Endodermal cell (in vitro differentiated cells): Measurements from ENCODE around the gene PRMT7. TPM values are rescaled to one million over a fixed set of nuclear protein-coding genes. Genes with fewer than 3 reads are reported as not detected.

Source experiments
- DNase-seq: peaks from one replicate; pipeline ENCODE4 v3.0.0-alpha.2; 2017
- H3K27ac ChIP-seq: 2 replicates; pipeline ENCODE4 v1.5.1; 2013; ENCODE audit warnings: mild to moderate bottlenecking, low read depth, low read length, moderate library complexity
- H3K27me3 ChIP-seq: 2 replicates; pipeline ENCODE4 v1.6.1; 2013; ENCODE audit warnings: mild to moderate bottlenecking, low read length, moderate library complexity; ENCODE audit not compliant: insufficient read depth, control insufficient read depth, poor library complexity, severe bottlenecking
- H3K36me3 ChIP-seq: 2 replicates; pipeline ENCODE4 v1.7.0; 2013; ENCODE audit warnings: mild to moderate bottlenecking, low read length, moderate library complexity; ENCODE audit not compliant: control insufficient read depth, insufficient read depth
- H3K4me1 ChIP-seq: one replicate; pipeline ENCODE4 v1.7.0; 2013; ENCODE audit warnings: low read length; ENCODE audit not compliant: control insufficient read depth, insufficient read depth
- H3K4me3 ChIP-seq: 2 replicates; pipeline ENCODE4 v1.5.1; 2013; ENCODE audit warnings: mild to moderate bottlenecking, low read length, moderate library complexity
- H3K9ac ChIP-seq: 2 replicates; pipeline ENCODE4 v1.6.1; 2013; ENCODE audit warnings: mild to moderate bottlenecking, low read length, moderate library complexity; ENCODE audit not compliant: poor library complexity, severe bottlenecking; ENCODE audit errors: extremely low read depth
- H3K9me3 ChIP-seq: 2 replicates; pipeline ENCODE4 v1.6.1; 2013; ENCODE audit warnings: mild to moderate bottlenecking, low read length, moderate library complexity; ENCODE audit not compliant: control insufficient read depth
- H3K27ac Mint-ChIP-seq: 2 replicates; pipeline ENCODE4 v1.8.0; 2020; ENCODE audit warnings: mixed read lengths
- H3K27me3 Mint-ChIP-seq: 2 replicates; pipeline ENCODE4 v1.8.0; 2021; ENCODE audit warnings: mild to moderate bottlenecking, mixed read lengths; ENCODE audit not compliant: insufficient read depth
- H3K36me3 Mint-ChIP-seq: 2 replicates; pipeline ENCODE4 v1.8.0; 2020; ENCODE audit warnings: low read depth, mixed read lengths
- H3K4me1 Mint-ChIP-seq: 2 replicates; pipeline ENCODE4 v1.8.0; 2020; ENCODE audit warnings: mixed read lengths
- H3K4me3 Mint-ChIP-seq: 2 replicates; pipeline ENCODE4 v1.8.0; 2020; ENCODE audit warnings: mild to moderate bottlenecking, moderate library complexity, mixed read lengths
- H3K9me3 Mint-ChIP-seq: 2 replicates; pipeline ENCODE4 v1.8.0; 2020; ENCODE audit warnings: mild to moderate bottlenecking, mixed read lengths
- WGBS, 2 experiments: methylation state at CpG; one replicate each; pipeline versions ENCODE4 v1.1.5 to v1.1.7; 2013; ENCODE audit warnings: missing lambda C conversion rate in 2 of 2, mixed read lengths in 1 of 2; ENCODE audit not compliant: insufficient coverage in 1 of 2, insufficient read length in 1 of 2; 5-methylcytosine and 5-hydroxymethylcytosine counted together
- total RNA-seq, 2 donors: library from RNA; stranded (reverse); fragmentation: NEBNext Ultra II Directional in 1 of 2; extraction: Animal tissue kit (Norgen Biotek cat#: 25700) in 1 of 2; gene quantifications; 2 replicates in 1 of 2; 3 replicates in 1 of 2; pipeline ENCODE4 v1.2.1, GENCODE V29; 2021
- TF ChIP-seq, protein P1 (sequence below): fragments of 200-600 bp; sonication (generic); conservative IDR thresholded peaks from 2 replicates; pipeline ENCODE4 v1.5.0; 2021; ENCODE audit warnings: antibody characterized with exemption, mild to moderate bottlenecking

The PRMT7 gene
- total RNA-seq, 2 donors from 2014 or later, result 63.9 to 68.5 TPM

DNA sequence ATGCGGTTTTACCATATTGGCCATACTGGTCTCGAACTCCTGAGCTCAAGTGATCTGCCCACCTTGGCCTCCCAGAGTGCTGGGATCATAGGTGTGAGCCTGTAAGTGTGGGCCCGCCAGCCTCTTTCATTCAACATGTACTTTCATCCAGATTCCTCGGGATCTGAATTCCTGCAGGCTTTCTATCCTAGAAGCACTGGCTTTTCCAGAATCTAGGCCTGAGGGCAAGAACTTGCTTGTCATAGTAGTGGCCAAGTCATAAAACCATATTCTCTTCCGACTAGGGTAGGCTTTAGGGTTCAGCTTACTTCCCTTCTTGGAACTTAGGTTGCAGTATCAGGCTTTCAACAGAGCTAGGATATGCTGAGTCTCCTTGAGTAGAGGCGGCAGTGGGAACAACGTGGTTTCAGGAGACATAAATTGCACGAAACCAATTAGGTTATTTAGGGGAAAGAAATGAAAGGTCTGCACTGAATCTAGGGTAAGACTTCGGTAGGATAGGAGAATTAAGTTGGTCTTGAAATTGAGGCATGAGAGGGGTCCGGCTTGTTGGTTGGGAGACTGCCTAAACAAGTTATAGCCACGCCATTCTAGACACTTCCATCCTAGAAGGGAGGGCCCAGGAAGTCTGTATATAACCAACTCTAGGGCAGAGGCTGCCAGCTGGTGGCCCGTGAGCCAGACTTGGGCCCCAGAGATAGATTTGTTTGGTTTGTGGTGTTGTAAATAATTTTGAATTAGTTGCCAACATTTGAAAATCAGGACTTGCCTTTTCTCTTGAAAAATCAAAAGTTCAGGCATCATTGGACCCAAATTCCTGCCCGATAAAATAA lies 30.9 kb upstream of the PRMT7 start:
- Mint-ChIP-seq H3K27ac (no peak overlapping the region), H3K4me3 (no peak overlapping the region), H3K4me1 (peaks cover 25% of the 10 kb centered on the region), H3K9me3 (peaks cover 1% of the 10 kb centered on the region), H3K27me3 (no peaks in the 10 kb centered on the region), H3K36me3 (peaks cover 34% of the 10 kb centered on the region)
- H3K9me3 ChIP-seq, result no peaks in the 10 kb centered on the region
- H3K27ac ChIP-seq, result no peak overlapping the region
- H3K4me3 ChIP-seq, result no peak overlapping the region
- 91 to 97% methylated on average over 11 to 13 of the region's 13 CpGs for WGBS, 2 experiments
- DNase-seq, result no peak
- peaks cover 66% of the 10 kb centered on the region for H3K36me3 ChIP-seq
- no peak overlapping the region for H3K9ac ChIP-seq
- TF ChIP-seq, protein P1, sequence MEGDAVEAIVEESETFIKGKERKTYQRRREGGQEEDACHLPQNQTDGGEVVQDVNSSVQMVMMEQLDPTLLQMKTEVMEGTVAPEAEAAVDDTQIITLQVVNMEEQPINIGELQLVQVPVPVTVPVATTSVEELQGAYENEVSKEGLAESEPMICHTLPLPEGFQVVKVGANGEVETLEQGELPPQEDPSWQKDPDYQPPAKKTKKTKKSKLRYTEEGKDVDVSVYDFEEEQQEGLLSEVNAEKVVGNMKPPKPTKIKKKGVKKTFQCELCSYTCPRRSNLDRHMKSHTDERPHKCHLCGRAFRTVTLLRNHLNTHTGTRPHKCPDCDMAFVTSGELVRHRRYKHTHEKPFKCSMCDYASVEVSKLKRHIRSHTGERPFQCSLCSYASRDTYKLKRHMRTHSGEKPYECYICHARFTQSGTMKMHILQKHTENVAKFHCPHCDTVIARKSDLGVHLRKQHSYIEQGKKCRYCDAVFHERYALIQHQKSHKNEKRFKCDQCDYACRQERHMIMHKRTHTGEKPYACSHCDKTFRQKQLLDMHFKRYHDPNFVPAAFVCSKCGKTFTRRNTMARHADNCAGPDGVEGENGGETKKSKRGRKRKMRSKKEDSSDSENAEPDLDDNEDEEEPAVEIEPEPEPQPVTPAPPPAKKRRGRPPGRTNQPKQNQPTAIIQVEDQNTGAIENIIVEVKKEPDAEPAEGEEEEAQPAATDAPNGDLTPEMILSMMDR, result no peak
- no peaks in the 10 kb centered on the region for H3K27me3 ChIP-seq
- H3K4me1 ChIP-seq, result peaks cover 3% of the 10 kb centered on the region

DNA sequence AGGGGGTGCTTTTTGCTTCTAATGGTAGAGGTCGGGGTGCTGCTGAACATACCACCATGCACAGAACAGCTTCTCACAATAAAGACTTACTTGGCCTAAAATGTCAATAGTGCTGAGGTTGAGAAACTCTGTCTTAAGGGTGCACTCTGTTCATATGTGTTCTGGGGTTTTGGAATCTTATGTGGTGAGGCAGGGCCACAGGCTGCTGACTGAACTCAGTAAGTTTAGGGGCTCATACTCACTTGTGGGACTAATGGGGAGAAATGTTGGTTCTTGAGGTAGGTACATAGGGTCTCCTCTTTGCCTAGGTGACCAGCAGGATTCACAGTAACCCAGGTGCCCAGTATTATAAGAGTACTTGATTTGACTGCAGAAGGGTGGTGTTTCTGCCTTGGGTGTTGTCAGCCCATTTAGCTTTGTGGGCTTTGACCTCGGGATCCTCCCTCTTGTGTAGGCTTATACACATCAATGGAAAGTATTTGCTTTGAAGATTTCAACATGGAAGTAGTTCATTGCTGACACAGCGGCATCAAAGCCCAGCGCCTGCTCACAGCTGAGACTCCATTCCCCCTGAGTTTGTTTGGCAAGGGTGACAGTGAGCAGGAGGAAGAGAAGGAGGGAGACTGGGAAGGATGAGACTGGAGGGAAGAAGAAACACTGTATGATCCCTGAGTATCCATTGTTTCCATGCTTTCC lies 29.3 kb upstream of the PRMT7 start:
- no peaks in the 10 kb centered on the region for H3K9me3 ChIP-seq
- H3K27me3 ChIP-seq, result no peaks in the 10 kb centered on the region

DNA sequence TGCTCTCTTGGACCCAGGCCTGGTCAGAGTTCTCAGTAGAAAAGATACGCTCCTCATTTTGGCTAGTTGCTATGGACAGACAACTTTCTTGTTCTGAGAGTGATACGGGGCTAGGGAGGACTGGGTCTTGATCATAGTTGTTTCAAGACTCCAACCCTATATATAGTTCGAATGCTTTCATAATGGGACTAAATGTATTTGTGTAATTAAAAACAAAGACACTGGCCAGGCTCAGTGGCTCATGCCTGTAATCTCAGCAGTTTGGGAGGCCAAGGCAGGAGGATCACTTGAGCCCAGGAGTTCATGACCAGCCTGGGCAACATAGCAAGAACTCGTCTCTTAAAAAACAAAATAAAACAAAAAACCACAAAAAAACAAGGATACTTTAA lies 28.8 kb upstream of the PRMT7 start:
- TF ChIP-seq, protein P1, result no peak
- no peak overlapping the region for H3K4me3 Mint-ChIP-seq
- Histone ChIP-seq H3K9ac (no peak overlapping the region), H3K4me3 (no peak overlapping the region), H3K27me3 (no peaks in the 10 kb centered on the region), H3K27ac (no peak overlapping the region), H3K9me3 (no peaks in the 10 kb centered on the region), H3K4me1 (no peaks in the 10 kb centered on the region), H3K36me3 (peaks cover 71% of the 10 kb centered on the region)
- H3K4me1 Mint-ChIP-seq, result peaks cover 18% of the 10 kb centered on the region
- DNase-seq, result no peak
- H3K36me3 Mint-ChIP-seq, result peaks cover 38% of the 10 kb centered on the region
- H3K27me3 Mint-ChIP-seq, result no peaks in the 10 kb centered on the region
- WGBS, 2 experiments, result 95% methylated on average over 4 of the region's 4 CpGs; no CpG with 5 or more reads in 1 of the 2 experiments
- peaks cover 1% of the 10 kb centered on the region for H3K9me3 Mint-ChIP-seq
- no peak overlapping the region for H3K27ac Mint-ChIP-seq

More for the DNA sequence above, 29.3 kb upstream of the PRMT7 start:
- Mint-ChIP-seq H3K27me3 (no peaks in the 10 kb centered on the region), H3K4me1 (peaks cover 18% of the 10 kb centered on the region), H3K36me3 (peaks cover 35% of the 10 kb centered on the region), H3K27ac (no peak overlapping the region), H3K4me3 (no peak overlapping the region), H3K9me3 (peaks cover 1% of the 10 kb centered on the region)
- TF ChIP-seq, protein P1, result no peak
- Histone ChIP-seq H3K4me1 (no peaks in the 10 kb centered on the region), H3K4me3 (no peak overlapping the region), H3K36me3 (peaks cover 70% of the 10 kb centered on the region), H3K9ac (no peak overlapping the region), H3K27ac (no peak overlapping the region)
- WGBS, 2 experiments, result 93 to 100% methylated on average over 1 to 4 of the region's 4 CpGs
- no peak for DNase-seq
